ENCODE measurements around the gene PCDHAC1. TPM values are rescaled to one million over a fixed set of nuclear protein-coding genes. Genes with fewer than 3 reads are reported as not detected.
"Not testable (repeated sequence)": the region's sequence is repeated elsewhere in the genome, so short reads cannot be mapped to it uniquely, and the experiment has no call there.

The PCDHAC1 gene, protein sequence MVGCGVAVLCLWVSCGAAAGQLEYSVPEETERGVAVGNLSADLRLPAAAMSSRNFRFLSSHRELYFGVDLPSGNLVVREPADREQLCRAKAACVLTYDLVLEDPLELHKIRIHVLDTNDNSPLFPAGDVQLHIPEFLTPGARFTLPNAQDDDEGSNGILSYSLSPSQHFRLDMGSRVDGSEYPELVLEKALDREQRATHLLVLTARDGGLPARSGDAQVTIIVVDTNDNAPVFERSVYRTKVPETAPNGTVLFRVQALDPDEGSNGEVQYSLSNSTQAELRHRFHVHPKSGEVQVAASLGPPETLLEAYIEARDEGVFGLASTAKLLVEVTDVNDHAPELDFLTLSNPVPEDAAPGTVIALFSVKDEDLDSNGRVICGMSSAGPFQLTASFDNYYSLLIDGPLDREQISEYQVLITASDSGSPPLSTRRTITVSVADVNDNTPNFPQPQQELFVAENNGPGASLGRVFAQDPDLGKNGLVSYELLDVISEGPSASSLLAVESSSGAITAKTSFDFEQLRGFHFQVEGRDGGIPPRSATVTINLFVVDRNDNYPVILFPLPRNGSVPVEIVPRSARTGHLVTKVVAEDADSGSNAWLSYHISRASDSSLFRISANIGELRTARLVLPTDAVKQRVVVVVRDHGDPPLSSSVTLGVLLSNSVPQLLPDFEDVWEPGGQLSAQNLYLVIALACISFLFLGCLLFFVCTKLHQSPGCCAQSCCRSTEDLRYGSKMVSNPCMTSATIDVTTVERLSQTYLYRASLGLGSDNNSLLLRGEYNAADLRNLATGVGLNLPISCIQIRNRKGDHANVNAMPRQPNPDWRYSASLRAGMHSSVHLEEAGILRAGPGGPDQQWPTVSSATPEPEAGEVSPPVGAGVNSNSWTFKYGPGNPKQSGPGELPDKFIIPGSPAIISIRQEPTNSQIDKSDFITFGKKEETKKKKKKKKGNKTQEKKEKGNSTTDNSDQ
- 2.9 and 5.9 TPM in 2 replicates for total RNA-seq (ENCODE audit: low replicate concordance)

GRCh38 chr5:140925806-140926442 lies at the start of gene PCDHAC1:
TSS of gene PCDHAC1 (plus strand) at chr5:140926299. CDS start at chr5:140926893, 594 bp downstream.
- peaks cover 13% of the 10 kb centered on the region for H3K27me3 Mint-ChIP-seq (ENCODE audit: insufficient read depth, low read depth)
- Histone ChIP-seq H3K27me3 (peaks cover 58% of the 10 kb centered on the region), H3K9me3 (ENCODE audit: low read depth) (no peaks in the 10 kb centered on the region), H3K4me2 (peak within 1 kb of the TSS; percentile 89), H3F3A (ENCODE audit: low read depth) (peaks cover 20% of the 10 kb centered on the region), H3K27ac (no peak within 1 kb of the TSS), H3K36me3 (no peaks in the 10 kb centered on the region), H3K79me2 (ENCODE audit: low read depth) (no peaks in the 10 kb centered on the region), H3K4me1 (no peaks in the 10 kb centered on the region), H4K20me1 (ENCODE audit: low read depth) (peaks cover 45% of the 10 kb centered on the region), H3K4me3 (peak within 1 kb of the TSS; percentile 67), H2AFZ (replicated peaks) (peak within 1 kb of the TSS; percentile 80), H3K9ac (no peak within 1 kb of the TSS)
- DNase-seq (ENCODE audit: low spot score), result peak; percentile 86
- no peaks in the 10 kb centered on the region for H3K9me3 Mint-ChIP-seq
- H3K4me1 Mint-ChIP-seq, result peaks cover 5% of the 10 kb centered on the region
- H3K4me3 Mint-ChIP-seq, result peak within 1 kb of the TSS; percentile 88
- H3K27ac Mint-ChIP-seq, result no peak within 1 kb of the TSS
- H3K36me3 Mint-ChIP-seq, result peaks cover 2% of the 10 kb centered on the region
- TF ChIP-seq CTCF (IDR thresholded peaks at IDR 0.05), result no peak
- TF ChIP-seq EZH2 (IDR thresholded peaks at IDR 0.05), result no peak
- no peak for TF ChIP-seq EZH2phosphoT487 (IDR thresholded peaks at IDR 0.05)

DNA sequence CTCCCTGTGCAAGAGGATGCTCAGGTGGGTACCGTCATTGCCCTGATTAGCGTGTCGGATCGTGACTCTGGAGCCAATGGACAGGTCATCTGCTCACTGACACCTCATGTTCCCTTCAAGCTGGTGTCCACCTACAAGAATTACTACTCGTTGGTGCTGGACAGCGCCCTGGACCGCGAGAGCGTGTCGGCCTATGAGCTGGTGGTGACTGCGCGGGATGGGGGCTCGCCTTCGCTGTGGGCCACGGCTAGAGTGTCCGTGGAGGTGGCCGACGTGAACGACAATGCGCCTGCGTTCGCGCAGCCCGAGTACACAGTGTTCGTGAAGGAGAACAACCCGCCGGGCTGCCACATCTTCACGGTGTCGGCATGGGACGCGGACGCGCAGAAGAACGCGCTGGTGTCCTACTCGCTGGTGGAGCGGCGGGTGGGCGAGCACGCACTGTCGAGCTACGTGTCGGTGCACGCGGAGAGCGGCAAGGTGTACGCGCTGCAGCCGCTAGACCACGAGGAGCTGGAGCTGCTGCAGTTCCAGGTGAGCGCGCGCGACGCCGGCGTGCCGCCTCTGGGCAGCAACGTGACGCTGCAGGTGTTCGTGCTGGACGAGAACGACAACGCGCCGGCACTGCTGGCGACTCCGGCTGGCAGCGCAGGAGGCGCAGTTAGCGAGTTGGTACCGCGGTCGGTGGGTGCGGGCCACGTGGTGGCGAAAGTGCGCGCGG lies 49.4 kb upstream of the PCDHAC1 start:
- not testable (repeated sequence) for H3K27me3 ChIP-seq; H3K27ac ChIP-seq; H3F3A ChIP-seq (ENCODE audit: low read depth); H3K4me3 ChIP-seq; H3K9me3 ChIP-seq (ENCODE audit: low read depth); H3K27ac Mint-ChIP-seq; H2AFZ ChIP-seq (replicated peaks); H4K20me1 ChIP-seq (ENCODE audit: low read depth); H3K4me1 Mint-ChIP-seq; H3K9ac ChIP-seq; H3K4me1 ChIP-seq; H3K27me3 Mint-ChIP-seq (ENCODE audit: insufficient read depth, low read depth); H3K36me3 ChIP-seq; DNase-seq (ENCODE audit: low spot score); H3K4me2 ChIP-seq; H3K4me3 Mint-ChIP-seq
- Mint-ChIP-seq H3K9me3 (peaks cover 44% of the 10 kb centered on the region), H3K36me3 (peaks cover 52% of the 10 kb centered on the region)
- H3K79me2 ChIP-seq (ENCODE audit: low read depth), result peaks cover 11% of the 10 kb centered on the region

DNA sequence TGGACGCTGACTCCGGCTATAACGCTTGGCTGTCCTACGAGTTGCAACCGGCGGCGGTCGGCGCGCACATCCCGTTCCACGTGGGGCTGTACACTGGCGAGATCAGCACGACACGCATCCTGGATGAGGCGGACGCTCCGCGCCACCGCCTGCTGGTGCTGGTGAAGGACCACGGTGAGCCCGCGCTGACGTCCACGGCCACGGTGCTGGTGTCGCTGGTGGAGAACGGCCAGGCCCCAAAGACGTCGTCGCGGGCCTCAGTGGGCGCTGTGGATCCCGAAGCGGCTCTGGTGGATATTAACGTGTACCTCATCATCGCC lies 48.9 kb upstream of the PCDHAC1 start:
- Histone ChIP-seq H2AFZ (replicated peaks) (no peak overlapping the region), H3K36me3 (no peaks in the 10 kb centered on the region), H3K4me2 (no peak overlapping the region), H4K20me1 (ENCODE audit: low read depth) (no peaks in the 10 kb centered on the region), H3K4me3 (no peak overlapping the region), H3K79me2 (ENCODE audit: low read depth) (peaks cover 7% of the 10 kb centered on the region), H3K4me1 (no peaks in the 10 kb centered on the region), H3F3A (ENCODE audit: low read depth) (peaks cover 7% of the 10 kb centered on the region), H3K9me3 (ENCODE audit: low read depth) (no peaks in the 10 kb centered on the region), H3K9ac (no peak overlapping the region), H3K27ac (no peak overlapping the region), H3K27me3 (no peaks in the 10 kb centered on the region)
- Mint-ChIP-seq H3K4me3 (no peak overlapping the region), H3K36me3 (peaks cover 53% of the 10 kb centered on the region), H3K4me1 (peaks cover 4% of the 10 kb centered on the region), H3K27ac (no peak overlapping the region), H3K9me3 (peaks cover 42% of the 10 kb centered on the region), H3K27me3 (ENCODE audit: insufficient read depth, low read depth) (peaks cover 3% of the 10 kb centered on the region)
- TF ChIP-seq EZH2phosphoT487 (IDR thresholded peaks at IDR 0.05), result no peak
- no peak for TF ChIP-seq CTCF (IDR thresholded peaks at IDR 0.05)
- TF ChIP-seq EZH2 (IDR thresholded peaks at IDR 0.05), result no peak
- DNase-seq (ENCODE audit: low spot score), result no peak

Data from neural progenitor cell (in vitro differentiated cells).